ENCODE data around the gene RABGAP1L.

RABGAP1L gene

DNA sequence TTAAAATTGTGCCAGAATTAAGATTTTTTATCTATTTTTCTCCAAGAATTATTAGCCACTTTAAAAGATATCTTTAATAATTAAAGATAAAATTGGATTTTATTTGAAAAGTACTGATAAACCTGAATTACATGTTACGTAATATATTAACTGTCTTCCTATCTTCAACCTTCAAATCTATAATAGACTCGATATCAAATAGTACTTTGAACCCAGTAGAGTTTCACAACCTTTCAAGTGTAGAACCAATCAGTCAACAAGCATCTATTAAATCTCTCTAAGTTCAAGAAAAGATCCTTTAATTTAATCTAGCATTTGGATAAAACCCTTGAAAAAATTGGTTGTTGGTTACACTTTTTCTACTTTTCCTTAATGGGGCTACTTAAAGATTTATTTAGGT lies 559.9 kb downstream of the RABGAP1L start:
- DNase-seq (ENCODE audit: low read depth): no peak

DNA sequence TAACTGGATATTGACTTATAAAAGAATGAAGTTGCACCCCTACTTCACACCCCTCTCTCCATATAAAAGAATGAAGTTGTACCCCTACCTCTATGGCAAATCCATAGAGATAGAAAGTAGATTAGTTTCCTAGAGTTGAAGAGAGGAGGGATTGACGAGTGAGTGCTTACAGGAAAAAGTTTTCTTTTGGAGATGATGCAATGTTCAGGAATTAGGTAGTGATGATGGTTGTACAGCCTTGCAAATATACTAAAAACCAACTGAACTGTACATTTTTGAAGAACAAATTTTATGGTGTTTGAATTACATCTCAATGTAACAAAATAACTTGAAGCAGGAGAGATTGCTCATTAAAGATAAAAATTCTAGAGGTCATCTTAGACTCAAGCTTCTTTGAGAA lies 561.3 kb downstream of the RABGAP1L start:
- no peak for DNase-seq (ENCODE audit: low read depth)

DNA sequence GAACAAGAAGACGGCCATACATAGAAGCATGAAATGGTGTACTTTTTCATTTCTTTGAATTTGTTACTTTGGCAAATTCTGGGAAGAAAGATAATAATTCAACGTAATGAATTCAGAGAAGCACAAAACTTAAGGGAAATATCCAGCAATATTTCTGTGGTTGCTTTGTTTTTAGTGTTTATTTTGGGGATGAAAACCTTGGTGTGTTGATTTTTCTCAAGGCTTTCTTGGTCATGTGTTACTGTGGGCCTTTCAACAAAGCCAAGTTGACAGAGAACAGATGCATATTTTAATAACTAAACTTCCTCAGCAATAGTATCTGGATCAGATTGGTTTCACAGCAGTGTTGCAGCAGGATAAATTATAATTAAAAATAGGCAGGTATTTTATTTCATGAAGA lies 561.9 kb downstream of the RABGAP1L start:
- no peak for DNase-seq (ENCODE audit: low read depth)

DNA sequence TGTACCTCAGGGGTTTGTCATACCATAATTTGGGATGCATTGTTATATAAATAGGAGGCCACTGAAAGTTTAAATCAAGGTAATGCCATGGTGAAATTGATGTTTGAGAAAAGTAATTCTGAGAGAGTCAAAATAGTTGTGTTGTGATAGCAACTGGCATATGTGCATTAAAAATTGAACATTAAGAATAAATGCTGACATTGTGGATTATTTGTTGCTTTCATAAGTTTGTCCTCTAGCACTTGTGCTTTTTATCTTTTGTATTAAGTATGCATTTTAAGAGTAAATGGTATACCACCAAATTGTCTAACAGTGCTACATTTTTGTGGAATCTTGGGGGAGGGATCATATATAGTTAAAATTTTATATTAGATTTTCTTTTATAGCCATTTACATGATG lies 564.5 kb downstream of the RABGAP1L start:
- no peak for DNase-seq (ENCODE audit: low read depth)

DNA sequence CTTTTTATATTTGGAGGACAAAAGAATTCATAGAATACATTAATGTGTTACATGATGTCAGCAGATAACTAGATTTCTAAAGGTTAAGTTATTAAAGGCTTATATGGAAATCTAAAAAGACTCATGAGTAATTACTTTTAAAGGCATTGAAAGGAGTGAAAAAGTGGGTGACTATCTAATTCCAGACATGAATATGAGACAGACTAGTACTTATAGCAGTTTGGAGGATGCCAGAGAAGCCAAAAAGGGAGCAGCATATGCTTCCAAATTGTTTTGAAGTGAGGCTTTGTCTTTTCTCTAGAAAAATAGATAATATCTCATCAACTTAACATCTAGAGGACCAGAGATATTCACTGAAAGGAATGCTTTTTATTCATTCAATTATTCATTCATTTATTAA lies 564.9 kb downstream of the RABGAP1L start:
- DNase-seq (ENCODE audit: low read depth): no peak

DNA sequence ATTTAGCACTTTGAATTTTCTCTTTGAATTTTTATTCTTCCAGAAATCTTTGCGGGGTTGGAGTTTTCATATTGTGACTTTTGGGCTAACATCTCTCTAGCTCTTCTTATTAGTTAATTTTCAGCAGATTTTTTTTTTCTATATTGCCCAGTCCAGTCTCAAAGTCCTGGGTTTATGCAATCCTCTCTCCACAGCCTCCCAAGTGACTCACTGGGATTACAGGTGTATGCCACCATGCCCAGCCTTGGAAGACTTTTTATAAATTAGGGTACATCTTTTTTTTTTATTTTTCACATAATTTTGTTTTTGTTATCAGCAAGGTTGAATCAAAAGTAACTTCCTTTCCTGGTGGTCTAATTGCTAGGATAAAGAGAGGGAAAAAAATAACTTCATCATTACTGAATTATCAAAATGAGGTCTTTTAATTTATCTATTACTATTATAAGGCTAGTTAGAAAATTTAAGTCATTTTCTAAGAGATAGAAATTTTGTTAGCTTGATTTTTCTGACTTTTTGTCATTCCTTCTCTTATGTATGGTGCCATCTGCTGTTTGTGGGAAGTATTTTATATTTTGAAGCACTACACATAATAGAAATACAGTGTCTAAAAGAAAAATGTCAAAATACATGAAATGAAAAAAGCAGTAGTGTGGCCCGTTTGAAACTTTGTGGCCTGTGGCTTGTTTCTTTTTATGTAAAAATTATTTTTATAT lies 567.0 kb downstream of the RABGAP1L start:
- no peak for DNase-seq (ENCODE audit: low read depth)

DNA sequence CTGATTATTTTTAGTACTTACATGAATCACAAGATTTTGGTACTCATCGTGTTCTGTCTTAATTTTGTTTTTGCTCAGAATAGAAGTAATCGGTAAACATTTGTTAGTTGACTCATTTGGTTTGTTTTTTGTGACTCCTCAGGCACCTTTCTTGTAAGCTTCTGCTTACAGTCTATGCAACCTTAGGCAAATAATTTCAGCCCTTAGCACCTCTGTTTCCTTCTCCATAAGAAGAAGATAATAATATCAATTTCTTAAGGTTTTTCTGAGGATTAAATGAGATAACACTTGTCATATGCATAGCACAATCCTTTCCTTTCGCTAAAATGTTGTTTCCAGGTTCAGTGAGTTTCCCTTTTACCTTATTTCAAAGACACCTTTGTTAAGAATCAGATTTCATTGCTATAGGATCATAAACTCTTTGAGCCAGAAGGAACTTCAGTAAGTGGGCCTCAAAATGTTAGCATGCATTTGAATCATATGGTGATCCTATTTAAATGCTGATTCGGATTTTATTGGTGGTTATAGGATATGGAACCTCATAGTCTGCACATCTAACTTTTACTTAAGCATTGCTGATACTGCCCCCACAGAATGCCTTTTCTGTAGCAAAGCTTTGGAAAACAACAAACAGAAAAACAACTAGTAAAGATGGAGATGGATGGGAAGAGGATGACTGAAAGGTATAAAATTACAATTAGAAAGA lies 567.7 kb downstream of the RABGAP1L start:
- DNase-seq (ENCODE audit: low read depth): no peak

DNA sequence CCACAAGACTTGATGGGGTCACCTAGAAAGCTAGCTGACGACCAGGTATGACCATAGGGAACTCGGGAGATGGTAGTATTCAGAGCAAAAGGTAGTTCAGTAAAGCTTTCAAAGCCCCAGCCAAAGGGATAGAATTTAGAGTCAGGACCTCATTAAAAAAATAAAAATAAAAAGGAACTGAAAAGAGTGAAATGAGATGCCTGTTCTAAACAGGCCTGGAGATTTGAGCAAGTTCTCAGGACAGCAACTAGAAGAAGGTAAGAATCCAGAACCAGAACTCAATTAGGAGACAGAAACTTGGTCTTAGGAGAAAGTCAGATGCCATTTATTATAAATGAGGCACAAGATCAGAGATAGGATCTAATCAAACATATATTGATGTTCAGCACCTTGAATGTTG lies 575.0 kb downstream of the RABGAP1L start:
- no peak for DNase-seq (ENCODE audit: low read depth)

DNA sequence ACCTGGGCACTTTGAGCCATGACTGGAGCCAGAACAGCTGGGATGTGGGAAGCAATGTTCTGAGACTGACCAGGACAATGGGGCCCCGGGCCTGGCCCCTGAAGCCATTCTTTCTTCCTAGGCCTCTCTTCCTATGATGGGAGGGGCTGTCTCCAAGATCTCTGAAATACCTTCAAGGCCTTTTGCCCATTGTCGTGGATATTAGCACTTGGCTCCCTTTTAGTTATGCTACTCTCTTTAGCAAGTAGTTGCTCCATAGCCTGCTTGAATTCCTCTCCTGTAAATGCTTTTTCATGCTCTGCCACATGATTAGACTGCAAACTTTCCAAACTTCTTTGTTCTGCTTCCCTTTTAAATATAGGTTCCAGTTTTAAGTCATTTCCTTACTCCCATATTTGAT lies 577.5 kb downstream of the RABGAP1L start:
- DNase-seq (ENCODE audit: low read depth): no peak

DNA sequence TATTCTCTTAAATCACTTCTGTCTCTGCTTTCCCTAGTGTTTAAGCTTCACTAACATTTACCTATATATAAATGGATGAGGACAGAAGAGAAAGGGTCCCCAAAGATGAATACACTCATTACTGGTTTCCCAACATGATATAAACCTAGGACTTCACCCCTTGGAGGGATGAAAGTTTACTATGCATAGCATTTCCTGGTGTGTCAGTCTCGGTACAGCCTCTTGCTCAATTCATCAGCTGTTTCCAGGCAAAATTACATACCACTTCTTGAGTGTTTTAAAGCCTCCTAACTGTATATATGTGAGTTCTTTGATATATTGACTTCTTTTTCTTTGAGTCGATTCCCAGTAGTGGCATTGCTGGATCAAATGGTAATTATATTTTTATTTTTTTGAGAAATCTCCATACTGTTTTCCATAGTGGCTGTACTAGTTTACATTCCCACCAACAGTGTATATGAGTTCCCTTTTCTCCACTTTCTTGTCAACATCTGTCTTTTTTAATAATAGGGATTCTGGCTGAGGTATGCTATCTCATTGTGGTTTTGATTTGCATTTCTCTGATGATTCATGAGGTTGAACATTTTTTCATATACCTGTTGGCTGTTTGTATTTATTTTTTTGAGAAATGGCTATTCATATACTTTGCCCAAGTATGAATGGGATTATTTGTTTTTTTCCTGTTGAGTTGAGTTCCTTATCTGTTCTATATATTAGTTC lies 581.1 kb downstream of the RABGAP1L start:
- no peak for DNase-seq (ENCODE audit: low read depth)

DNA sequence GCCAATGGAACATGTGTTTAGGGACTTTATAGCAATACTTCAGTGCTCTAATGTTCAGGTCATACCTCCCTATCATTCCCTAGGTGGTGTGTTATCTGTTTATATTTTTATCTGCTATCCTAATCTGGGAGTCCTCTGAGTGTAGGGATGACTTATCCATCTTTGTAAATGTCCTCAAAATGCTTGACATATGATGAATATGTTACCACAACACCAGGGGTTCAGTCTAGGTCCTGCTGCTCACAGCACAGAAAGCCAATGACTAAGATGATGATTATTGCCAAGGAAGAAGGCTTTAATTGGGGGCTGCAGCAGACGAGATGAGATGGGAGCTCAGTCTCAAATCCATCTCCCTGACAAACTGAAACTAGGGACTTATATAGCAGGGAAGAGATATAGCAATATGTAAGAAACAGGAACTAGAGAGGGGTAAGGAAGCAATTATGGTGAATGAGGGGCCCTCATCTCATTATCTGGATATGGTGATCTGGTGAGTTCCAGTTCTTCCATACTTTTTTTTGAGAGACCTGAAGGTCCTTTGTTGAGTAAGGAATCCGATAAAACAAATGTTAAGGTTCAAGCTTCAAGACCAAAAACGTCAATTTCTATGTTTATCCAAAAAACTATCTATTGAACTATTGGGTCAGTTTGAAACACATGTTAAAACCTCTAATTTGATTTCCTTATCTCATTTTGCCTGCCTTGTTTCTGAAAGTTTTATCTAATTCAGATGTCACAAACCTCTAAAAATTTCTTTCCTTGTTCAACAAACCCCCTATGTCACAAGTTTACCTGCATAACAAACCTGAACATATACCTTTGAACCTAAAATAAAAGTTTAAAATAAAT lies 583.7 kb downstream of the RABGAP1L start:
- no peak for DNase-seq (ENCODE audit: low read depth)

DNA sequence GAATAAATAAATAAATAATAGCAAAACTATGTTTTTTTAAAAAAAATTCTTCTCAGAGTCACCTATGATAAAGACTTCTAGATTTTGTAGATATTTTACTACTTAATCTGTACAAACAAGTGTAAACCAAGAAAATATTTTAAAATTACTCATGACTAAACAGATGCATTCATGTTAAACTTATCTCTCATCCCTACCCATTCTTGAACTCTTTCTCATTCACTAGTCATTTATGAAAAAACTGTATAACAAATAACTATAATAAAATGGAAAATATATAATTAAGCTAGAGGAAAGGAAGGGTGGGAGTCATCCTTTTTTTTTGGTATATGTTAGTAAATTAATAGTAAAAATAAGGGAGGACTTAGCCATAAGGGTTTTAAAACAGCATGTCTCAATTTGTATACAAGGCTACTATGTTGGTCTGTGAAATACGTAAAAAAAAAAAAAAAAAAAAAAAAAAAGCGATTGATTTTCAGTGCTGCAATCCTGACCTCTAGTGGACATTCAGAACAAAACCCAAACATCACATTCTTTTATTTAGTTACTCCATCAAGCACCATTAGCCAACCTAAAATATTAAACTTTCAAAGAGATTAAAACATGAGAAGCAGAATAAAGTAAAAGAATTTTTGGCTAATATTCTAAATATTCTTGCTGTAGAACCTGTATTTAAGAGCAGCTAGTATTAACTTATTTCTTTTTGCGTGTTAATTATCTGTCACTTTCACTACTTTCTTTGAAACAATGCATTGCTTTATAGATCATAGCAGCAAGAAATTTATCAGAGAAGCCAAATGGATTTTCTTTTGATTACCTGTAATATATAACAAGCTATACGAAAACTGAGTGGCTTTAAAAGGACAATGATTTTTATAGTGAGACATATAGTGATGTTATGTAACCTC lies 584.6 kb downstream of the RABGAP1L start:
- no peak for DNase-seq (ENCODE audit: low read depth)

DNA sequence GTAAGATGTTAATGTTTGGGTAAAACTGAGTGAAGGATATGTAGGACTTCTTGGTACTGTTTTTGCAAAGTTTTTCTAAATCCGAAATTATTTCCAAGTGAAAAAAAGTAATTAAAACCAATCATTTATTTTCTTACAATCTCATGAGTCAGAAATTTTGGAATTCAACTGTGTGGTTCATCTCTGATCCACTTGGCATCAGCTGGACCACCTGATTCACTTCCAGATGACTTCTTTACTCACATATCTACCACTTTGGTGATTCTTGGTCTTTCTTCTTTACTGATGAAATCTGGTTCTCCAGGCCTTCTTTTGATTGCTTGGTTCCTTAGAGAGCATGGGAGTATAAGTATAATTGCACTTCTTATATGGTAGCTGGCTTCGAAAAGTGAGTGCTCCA lies 585.6 kb downstream of the RABGAP1L start:
- DNase-seq (ENCODE audit: low read depth): no peak

DNA sequence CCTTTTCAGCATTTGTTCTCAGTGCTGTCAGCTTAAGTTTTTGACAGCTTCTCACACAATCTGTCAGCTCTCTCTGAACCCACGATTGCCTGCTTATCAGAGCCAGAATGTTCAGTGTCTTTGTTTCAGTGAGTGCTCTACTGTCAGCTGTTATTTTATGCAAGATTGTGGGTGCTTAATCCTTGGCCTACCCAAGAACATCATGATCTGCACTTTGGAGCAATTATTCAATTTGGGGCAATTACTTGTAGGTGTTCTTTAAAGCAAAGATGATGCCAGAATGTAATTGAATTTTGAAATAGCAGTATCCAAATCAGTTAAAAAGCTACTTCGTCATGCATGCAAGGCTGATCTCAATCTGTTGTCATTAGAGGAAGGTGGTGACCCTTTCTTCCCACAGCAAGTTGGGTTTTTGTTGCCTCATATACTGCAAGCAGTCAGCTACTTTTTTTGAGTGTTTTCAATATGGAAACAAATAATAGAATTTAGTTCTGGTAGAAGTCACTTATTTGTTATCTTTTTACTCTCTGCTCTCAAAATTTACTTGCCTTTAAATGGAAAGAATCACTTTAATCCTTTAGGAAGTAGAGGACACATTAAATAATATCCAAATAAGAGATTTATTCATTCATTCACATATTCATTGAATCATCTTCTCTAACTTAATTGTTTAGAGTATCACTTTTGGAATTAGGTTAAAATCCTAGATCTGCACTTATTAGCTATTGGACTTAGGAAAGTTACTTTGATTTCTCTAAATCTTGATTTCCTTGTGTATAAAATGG lies 586.9 kb downstream of the RABGAP1L start:
- DNase-seq (ENCODE audit: low read depth): no peak

DNA sequence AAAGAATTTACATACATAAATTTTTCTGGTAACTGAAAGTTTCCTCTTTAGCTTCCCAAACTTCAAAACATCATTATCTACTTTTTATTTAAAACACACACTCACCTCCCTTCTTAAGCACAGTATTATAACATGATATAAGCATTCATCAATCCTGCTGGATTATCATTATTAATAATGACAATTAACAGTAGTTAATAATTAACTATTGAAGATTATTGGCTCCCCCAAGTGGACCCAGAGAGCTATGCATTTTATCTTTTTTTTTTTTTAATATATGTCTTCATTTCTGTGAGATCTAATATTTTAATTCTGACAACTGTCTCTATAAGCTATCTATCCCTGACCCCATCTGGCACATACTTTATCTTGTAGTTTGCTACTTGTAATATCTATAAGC lies 588.3 kb downstream of the RABGAP1L start:
- no peak for DNase-seq (ENCODE audit: low read depth)

DNA sequence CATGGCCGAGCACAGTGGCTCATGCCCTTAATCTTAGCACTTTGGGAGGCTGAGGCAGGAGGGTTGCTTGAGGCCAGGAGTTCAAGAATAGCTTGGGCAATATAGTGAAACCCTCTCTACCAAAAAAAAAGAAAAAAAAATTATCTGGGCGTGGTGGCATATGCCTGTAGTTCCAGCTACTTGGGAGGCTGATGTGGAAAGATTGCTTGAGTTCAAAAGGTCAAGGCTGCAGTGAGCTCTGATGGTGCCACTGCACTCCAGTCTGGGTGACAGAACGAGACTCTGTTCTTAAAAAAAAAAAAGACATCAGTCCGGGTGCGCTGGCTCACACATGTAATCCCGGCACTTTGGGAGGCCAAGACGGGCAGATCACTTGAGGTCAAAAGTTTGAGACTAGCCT lies 589.3 kb downstream of the RABGAP1L start:
- DNase-seq (ENCODE audit: low read depth): no peak

DNA sequence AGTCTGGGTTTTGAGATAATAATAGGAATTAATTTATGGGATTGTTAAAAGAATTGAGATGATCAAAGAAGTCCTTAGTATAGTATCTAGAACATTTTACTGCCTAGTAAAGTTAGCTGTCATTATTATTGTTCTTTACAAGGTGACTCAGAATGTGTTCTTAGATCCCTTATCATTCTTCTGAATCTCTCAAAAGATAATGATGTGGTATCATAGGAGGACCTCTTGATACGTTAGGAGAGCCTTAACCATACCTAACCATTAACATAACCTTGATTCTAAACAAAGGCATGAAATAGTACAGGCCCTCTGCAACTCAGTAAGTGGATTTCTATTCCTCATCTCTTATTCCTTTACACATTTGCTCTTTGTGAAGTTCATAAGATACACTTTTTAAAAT lies 593.8 kb downstream of the RABGAP1L start:
- DNase-seq (ENCODE audit: low read depth): no peak

DNA sequence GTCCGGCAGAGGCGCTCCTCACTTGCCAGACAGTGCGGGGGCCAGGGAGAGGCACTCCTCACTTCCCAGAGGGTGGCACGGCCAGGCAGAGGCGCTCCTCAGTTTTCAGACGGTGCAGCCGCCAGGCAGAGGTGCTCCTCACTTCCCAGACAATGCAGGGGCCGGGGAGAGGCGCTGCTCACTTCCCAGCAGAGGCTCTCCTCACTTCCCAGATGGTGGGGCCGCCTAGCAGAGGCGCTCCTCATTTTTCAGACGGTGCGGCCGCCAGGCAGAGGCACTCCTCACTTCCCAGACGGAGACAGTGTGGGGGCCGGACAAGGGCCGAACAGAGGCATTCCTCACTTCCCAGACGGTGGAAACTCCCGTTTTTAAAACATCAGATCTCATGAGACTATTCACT lies 602.0 kb downstream of the RABGAP1L start:
- DNase-seq (ENCODE audit: low read depth): no peak

DNA sequence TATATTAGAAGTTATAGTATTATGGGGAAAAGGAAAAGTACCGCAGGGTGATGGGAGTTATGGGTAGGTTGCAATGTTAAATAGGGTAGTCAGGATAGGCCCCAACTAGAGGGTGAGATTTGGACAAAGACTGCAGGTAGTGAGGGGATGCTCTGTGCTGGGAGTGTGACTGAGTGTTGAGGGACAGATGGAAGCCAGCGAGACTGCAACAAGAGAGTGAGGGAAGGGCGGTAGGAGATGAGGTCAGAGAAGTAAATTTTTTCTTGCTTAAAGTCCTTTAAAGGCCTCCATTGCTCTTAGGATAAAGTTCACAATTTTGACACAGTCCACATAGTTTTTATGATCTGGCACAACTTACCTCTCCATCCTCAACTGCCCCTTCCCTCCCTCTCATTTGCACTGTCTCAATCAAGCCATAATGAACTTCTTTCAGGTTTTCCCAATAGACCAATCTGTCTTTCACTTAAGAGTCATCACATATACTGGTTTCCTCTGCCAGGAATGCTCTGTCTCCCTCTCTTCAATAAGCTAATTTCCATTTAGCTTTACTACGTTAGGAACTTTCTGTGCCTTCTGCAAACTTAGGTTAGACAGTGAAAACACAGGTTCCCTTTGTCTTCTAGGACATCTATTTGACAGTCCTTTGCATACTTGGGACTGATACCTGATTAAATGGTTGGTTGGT lies 602.7 kb downstream of the RABGAP1L start:
- DNase-seq (ENCODE audit: low read depth): no peak

DNA sequence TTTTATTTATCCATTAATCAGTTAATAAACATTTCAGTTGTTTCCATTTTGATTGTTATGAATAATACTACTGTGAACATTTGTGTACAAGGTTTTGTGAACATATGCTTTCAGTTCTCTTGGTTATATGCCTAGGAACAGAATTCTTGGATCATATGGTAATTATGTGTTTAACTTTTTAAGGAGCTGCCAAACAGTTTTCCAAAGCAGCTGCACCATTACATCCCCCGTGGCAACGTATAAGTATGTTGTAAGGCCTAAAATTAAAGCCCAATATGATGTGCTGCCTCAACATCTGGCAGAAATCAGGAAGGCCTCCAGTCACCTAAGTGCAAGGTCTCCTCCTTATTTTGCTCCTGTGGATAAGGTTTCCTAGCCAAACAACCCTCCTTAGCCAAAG lies 604.9 kb downstream of the RABGAP1L start:
- no peak for DNase-seq (ENCODE audit: low read depth)
